ENCODE data around the gene JAKMIP1.

The JAKMIP1 gene

DNA sequence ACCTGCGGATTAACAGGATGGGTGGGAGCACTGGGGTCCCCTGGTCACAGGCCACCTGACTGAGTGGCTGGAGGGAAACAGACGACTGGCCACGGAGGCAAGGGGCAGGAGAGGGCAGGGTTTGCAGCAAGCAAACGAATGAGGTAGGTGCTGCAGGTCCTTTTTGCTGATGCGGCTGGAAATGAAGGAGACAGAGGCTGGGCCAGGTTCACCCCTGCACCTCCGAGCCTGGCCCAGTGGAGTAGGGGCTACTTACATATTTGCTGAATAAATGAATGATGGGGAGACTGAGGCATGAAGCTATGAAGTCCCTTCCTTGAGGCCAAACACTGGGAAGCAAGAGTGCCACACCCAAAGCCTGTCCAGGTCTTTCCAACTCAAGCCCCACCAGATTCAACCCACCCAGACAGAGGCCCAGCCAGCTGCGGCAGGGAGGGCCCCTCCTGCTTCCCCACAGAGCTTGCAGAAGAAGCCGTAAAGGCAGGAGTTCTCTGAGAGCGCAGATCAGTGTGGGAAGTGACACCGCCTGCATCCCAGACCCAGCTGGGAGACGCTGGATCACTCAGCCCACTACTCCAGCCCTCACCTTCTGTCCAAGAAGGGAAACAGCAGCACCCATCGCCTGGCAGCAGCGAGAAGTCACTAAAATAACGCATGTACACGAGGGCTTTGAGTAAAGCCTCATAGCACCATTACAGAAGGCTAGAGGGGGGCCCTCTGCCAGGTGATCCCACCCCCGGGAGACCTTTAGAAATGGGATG lies 146.0 kb downstream of the JAKMIP1 start:
- Mint-ChIP-seq H3K27ac (no peak overlapping the region), H3K9me3 (peaks cover 29% of the 10 kb centered on the region), H3K27me3 (no peaks in the 10 kb centered on the region), H3K4me3 (no peak overlapping the region), H3K36me3 (ENCODE audit: low read depth) (no peaks in the 10 kb centered on the region), H3K4me1 (ENCODE audit: low read depth) (no peaks in the 10 kb centered on the region)
- intact Hi-C loops (cut with micrococcal nuclease), result no loop called here

DNA sequence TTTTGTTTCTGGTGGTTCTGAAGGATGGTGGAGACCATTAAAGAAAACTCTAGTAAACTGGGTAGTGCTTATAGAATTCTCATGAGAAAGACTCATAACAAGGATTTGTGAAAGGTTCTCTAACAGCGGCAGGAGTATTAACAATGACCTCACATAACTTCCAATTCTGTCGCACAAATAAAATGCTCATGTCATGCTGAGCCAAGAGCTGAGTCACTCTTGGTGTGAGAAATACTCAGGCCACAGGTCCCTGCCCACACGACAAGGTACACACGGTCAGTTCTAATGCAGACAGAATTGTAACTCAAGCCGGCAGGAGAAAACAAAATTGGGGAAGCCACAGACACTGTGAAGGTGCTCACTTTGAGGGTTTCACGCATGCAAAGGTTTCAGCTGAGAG lies 147.7 kb downstream of the JAKMIP1 start:
- H3K4me1 Mint-ChIP-seq (ENCODE audit: low read depth), result no peaks in the 10 kb centered on the region
- peaks cover 12% of the 10 kb centered on the region for H3K9me3 Mint-ChIP-seq
- no peaks in the 10 kb centered on the region for H3K27me3 Mint-ChIP-seq
- H3K27ac Mint-ChIP-seq, result no peak overlapping the region
- H3K4me3 Mint-ChIP-seq, result no peak overlapping the region
- no peaks in the 10 kb centered on the region for H3K36me3 Mint-ChIP-seq (ENCODE audit: low read depth)
- intact Hi-C loops (cut with micrococcal nuclease), result no loop called here

DNA sequence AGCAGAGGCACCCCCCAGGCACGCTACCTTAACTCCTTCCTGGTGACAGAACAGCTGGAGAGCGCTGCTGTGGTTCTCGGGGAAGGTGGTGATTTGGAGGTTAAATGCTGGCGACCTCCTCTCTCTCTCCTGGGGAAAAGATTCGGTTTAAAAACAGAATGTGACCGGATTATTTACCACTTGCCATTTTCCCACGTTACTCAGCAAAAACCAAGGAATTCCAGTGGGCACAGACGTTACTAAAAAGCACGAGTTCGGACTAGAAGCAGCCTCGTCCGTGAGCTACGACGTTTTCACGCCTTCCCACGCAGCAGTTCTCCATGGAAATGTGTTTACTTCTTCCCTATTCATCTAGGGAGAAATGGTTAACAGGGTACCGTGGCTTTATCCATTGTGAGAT lies 149.8 kb downstream of the JAKMIP1 start:
- Mint-ChIP-seq H3K4me3 (no peak overlapping the region), H3K27ac (no peak overlapping the region), H3K27me3 (no peaks in the 10 kb centered on the region), H3K36me3 (ENCODE audit: low read depth) (no peaks in the 10 kb centered on the region), H3K9me3 (no peaks in the 10 kb centered on the region), H3K4me1 (ENCODE audit: low read depth) (no peaks in the 10 kb centered on the region)
- intact Hi-C loops (cut with micrococcal nuclease), result no loop called here

DNA sequence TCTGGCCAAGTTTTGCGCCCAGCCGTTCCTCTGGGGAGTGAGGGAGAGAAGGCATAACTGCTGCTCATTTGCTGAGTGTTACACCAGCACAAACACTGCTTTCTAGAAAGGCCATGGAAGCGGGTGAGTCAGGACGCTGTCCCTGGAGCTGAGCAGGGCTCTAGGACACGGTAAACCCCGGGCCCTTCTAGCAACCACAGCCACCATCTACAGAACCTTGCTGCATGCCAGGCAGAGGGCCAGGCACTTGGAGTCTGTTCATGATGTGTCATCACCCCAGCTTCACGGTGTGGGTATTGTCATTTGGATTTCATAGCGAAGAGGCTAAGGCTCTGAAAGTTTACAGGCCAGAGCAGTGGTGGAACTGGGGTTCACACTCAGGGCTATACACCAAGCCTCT lies 150.4 kb downstream of the JAKMIP1 start:
- intact Hi-C loops (cut with micrococcal nuclease), result no loop called here
- Mint-ChIP-seq H3K4me3 (no peak overlapping the region), H3K27ac (no peak overlapping the region), H3K36me3 (ENCODE audit: low read depth) (no peaks in the 10 kb centered on the region), H3K4me1 (ENCODE audit: low read depth) (no peaks in the 10 kb centered on the region), H3K9me3 (no peaks in the 10 kb centered on the region), H3K27me3 (no peaks in the 10 kb centered on the region)

- Mint-ChIP-seq H3K4me3 (no peak overlapping the region), H3K27ac (no peak overlapping the region), H3K9me3 (no peaks in the 10 kb centered on the region), H3K27me3 (no peaks in the 10 kb centered on the region), H3K4me1 (ENCODE audit: low read depth) (no peaks in the 10 kb centered on the region), H3K36me3 (ENCODE audit: low read depth) (no peaks in the 10 kb centered on the region)
- intact Hi-C loops (cut with micrococcal nuclease), result no loop called here
These were observed 151.1 kb downstream of the JAKMIP1 start for GRCh38 chr4:6049278-6049677.

DNA sequence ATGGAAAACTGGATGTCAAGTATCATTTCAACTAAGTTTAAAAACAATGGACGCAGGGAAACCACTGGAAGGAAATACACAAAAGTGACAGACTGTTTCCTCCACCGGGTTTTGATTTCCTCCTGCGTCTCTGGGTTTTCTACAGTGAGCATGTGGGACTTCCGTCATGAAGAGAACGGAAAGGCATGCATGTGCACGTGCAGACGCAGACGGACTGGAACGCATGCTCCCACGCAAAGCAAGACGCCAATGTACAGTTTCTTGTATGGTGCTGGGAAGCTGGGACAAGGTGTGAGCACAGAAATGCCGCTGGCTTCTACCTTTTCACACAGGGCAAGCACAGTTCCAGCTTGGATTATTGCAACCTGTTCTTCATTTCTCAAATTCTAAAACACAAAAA lies 151.8 kb downstream of the JAKMIP1 start:
- H3K27me3 Mint-ChIP-seq, result no peaks in the 10 kb centered on the region
- H3K36me3 Mint-ChIP-seq (ENCODE audit: low read depth), result no peaks in the 10 kb centered on the region
- intact Hi-C loops (cut with micrococcal nuclease), result no loop called here
- no peak overlapping the region for H3K4me3 Mint-ChIP-seq
- no peaks in the 10 kb centered on the region for H3K4me1 Mint-ChIP-seq (ENCODE audit: low read depth)
- H3K9me3 Mint-ChIP-seq, result no peaks in the 10 kb centered on the region
- H3K27ac Mint-ChIP-seq, result no peak overlapping the region

DNA sequence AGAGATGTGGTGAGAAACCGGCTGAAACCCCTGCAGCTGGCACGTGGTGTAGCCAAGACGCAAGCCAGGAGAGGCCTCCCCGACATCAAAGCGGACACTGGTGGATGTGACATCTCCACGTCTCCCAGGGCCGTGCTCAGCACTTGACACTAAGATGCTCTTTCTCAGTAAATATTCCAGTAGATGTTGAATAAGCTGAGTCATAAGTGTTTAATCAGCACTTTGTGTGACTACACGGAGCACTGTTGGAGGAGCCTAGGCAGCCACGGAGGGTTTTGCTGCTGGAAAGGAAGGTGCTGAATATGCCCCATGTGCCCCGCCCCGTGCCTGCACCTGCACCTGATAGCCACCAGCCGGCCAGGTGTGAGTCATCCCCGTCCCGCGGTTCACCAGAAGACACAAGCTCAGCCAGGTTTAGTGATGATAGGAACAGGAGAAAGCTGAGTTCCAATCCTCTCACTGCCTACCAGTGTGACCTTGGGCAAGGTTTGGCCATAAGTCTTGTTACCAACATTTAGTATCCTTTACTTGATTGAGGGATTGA lies 153.1 kb downstream of the JAKMIP1 start:
- Mint-ChIP-seq H3K4me1 (ENCODE audit: low read depth) (no peaks in the 10 kb centered on the region), H3K27me3 (no peaks in the 10 kb centered on the region), H3K4me3 (no peak overlapping the region), H3K27ac (no peak overlapping the region), H3K9me3 (no peaks in the 10 kb centered on the region), H3K36me3 (ENCODE audit: low read depth) (no peaks in the 10 kb centered on the region)
- intact Hi-C loops (cut with micrococcal nuclease), result no loop called here

GRCh38 chr4:6046526-6047129 lies 153.7 kb downstream of the JAKMIP1 start:
- intact Hi-C loops (cut with micrococcal nuclease), result no loop called here
- Mint-ChIP-seq H3K36me3 (ENCODE audit: low read depth) (no peaks in the 10 kb centered on the region), H3K27me3 (no peaks in the 10 kb centered on the region), H3K4me1 (ENCODE audit: low read depth) (no peaks in the 10 kb centered on the region), H3K4me3 (no peak overlapping the region), H3K27ac (no peak overlapping the region), H3K9me3 (no peaks in the 10 kb centered on the region)

DNA sequence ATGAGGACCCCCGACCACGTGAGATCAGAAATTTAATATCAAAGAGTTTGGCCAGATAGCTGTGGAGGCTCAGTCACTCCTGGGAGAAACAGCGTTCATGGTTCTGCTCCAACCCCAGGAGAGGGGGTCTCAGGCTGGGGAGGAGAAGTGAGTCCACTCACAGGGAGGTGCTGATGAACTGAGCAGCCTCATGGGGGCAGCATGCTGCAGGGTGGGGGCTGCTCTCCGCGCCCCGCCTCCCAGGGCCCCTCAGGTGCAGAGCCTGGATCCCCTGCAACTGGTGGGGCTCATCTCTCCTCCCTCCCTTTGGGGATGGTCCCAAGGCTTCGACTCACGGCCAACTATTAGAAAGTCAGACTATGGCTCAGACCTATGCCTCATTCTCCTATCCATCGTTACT lies 155.5 kb downstream of the JAKMIP1 start:
- intact Hi-C loops (cut with micrococcal nuclease), result no loop called here
- no peak overlapping the region for H3K27ac Mint-ChIP-seq
- no peaks in the 10 kb centered on the region for H3K4me1 Mint-ChIP-seq (ENCODE audit: low read depth)
- H3K4me3 Mint-ChIP-seq, result no peak overlapping the region
- no peaks in the 10 kb centered on the region for H3K9me3 Mint-ChIP-seq
- H3K27me3 Mint-ChIP-seq, result no peaks in the 10 kb centered on the region
- no peaks in the 10 kb centered on the region for H3K36me3 Mint-ChIP-seq (ENCODE audit: low read depth)

GRCh38 chr4:6044276-6044675 lies 156.1 kb downstream of the JAKMIP1 start:
- Mint-ChIP-seq H3K27me3 (no peaks in the 10 kb centered on the region), H3K4me3 (no peak overlapping the region), H3K9me3 (no peaks in the 10 kb centered on the region), H3K36me3 (ENCODE audit: low read depth) (no peaks in the 10 kb centered on the region), H3K27ac (no peak overlapping the region), H3K4me1 (ENCODE audit: low read depth) (no peaks in the 10 kb centered on the region)
- intact Hi-C loops (cut with micrococcal nuclease), result no loop called here

GRCh38 chr4:6043843-6044242 lies 156.5 kb downstream of the JAKMIP1 start:
- H3K9me3 Mint-ChIP-seq, result no peaks in the 10 kb centered on the region
- H3K4me3 Mint-ChIP-seq, result no peak overlapping the region
- no peaks in the 10 kb centered on the region for H3K27me3 Mint-ChIP-seq
- H3K27ac Mint-ChIP-seq, result no peak overlapping the region
- H3K4me1 Mint-ChIP-seq (ENCODE audit: low read depth), result no peaks in the 10 kb centered on the region
- no peaks in the 10 kb centered on the region for H3K36me3 Mint-ChIP-seq (ENCODE audit: low read depth)
- intact Hi-C loops (cut with micrococcal nuclease), result no loop called here

DNA sequence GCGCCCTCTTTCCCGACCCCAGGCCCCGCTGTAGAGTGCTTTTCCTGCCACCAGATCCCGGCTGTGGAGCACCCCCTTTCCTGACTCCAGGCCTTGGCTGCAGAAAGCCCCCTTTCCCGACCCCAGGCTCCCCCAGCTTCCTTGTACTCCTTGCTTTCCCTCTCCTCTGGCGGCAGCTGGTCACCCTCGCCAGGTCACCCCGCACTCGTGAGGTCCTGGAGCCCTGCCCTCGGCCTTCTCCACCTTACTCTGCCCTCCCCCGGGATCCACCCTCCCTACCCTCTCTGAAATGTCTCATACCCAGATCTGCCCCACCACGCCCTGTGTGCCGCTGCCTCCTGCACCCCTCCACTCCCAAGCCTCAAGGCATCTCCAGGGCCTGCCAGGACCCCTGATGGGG lies 157.2 kb downstream of the JAKMIP1 start:
- no peaks in the 10 kb centered on the region for H3K27me3 Mint-ChIP-seq
- H3K4me3 Mint-ChIP-seq, result no peak overlapping the region
- no peaks in the 10 kb centered on the region for H3K36me3 Mint-ChIP-seq (ENCODE audit: low read depth)
- intact Hi-C loops (cut with micrococcal nuclease), result no loop called here
- no peaks in the 10 kb centered on the region for H3K9me3 Mint-ChIP-seq
- no peaks in the 10 kb centered on the region for H3K4me1 Mint-ChIP-seq (ENCODE audit: low read depth)
- H3K27ac Mint-ChIP-seq, result no peak overlapping the region

DNA sequence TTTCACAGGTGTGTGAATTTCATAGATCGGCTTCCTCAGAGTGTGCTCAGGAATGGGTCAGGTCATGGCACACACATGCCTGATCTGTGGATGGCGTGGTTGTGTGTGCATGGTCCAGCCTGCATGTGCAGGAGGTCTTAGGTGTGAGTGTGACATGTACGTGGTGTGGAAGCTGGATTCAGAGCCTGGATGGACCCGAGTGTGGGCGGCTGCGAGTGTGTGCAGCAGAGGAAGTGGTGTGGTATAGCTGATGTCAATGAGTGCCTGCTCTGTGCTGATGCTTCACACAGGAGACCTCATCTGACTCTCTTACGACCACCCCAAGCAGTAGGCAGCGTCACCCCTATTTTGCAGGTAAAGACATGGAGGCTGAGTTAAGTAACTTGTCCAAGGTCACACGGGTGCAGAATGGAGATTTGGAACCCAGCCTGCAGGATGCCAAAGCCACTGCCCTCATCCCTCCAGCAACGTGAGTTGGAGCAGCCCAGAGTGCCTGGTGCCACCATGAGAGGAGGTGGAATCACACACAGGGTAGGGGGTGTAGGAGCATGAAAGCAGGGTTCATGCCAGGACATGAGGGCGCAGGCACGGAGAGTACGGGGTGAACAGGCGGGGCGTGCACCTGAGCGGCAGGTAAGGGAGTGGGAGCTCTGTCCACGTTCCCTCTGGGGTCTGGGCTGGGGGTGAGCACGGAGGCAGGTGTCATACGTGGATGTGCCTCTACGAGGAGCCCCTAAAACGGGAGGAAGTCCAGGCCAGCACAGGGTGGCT lies 157.9 kb downstream of the JAKMIP1 start:
- H3K9me3 Mint-ChIP-seq, result no peaks in the 10 kb centered on the region
- H3K27ac Mint-ChIP-seq, result no peak overlapping the region
- no peak overlapping the region for H3K4me3 Mint-ChIP-seq
- H3K36me3 Mint-ChIP-seq (ENCODE audit: low read depth), result no peaks in the 10 kb centered on the region
- no peaks in the 10 kb centered on the region for H3K27me3 Mint-ChIP-seq
- intact Hi-C loops (cut with micrococcal nuclease), result no loop called here
- no peaks in the 10 kb centered on the region for H3K4me1 Mint-ChIP-seq (ENCODE audit: low read depth)

DNA sequence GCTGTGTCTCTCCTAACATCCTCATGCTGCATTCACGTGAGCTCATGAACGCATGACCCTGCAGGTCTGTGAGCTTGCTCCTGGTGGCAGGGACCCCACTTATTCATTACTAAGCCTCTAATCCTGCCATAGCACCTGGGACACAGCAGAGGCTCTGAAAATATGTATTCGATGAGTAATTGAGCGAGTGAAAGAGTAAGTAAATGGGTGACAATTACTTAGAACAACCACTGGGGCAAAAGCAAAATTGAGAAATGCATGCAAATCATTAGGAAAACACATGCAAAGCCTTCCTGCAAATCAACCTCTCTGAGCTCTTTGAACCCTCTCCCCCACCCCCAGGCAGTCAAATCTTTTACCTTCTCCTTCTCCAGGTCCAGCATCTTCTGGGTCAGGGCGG lies 158.5 kb downstream of the JAKMIP1 start:
- Mint-ChIP-seq H3K4me1 (ENCODE audit: low read depth) (no peaks in the 10 kb centered on the region), H3K27me3 (no peaks in the 10 kb centered on the region), H3K36me3 (ENCODE audit: low read depth) (no peaks in the 10 kb centered on the region), H3K4me3 (no peak overlapping the region), H3K27ac (no peak overlapping the region), H3K9me3 (no peaks in the 10 kb centered on the region)
- intact Hi-C loops (cut with micrococcal nuclease), result no loop called here
